GM18868 (cell line): ENCODE measurements around the gene EIF2B4.
A peak's percentile ranks its signal among the peaks of the same experiment; 100 is the strongest.
"Not testable (repeated sequence)": the region's sequence is repeated elsewhere in the genome, so short reads cannot be mapped to it uniquely, and the experiment has no call there.

Experiments
- ATAC-seq: cut with Tn5 transposase; IDR thresholded peaks from one replicate; pipeline ENCODE4 v1.9.1; 2021; ENCODE audit warnings: mild to moderate bottlenecking, moderate library complexity; ENCODE audit not compliant: unreplicated experiment

The EIF2B4 gene

GRCh38 chr2:27378096-27378808, 8.1 kb upstream of the EIF2B4 start:
- no peak for ATAC-seq

GRCh38 chr2:27377618-27378095, 7.5 kb upstream of the EIF2B4 start:
- ATAC-seq, result no peak

GRCh38 chr2:27376866-27377617, 6.9 kb upstream of the EIF2B4 start:
- ATAC-seq, result no peak

GRCh38 chr2:27376151-27376865, 6.2 kb upstream of the EIF2B4 start:
- no peak for ATAC-seq

GRCh38 chr2:27375513-27376099, 5.5 kb upstream of the EIF2B4 start:
- no peak for ATAC-seq

GRCh38 chr2:27373567-27373966, 3.4 kb upstream of the EIF2B4 start:
- no peak for ATAC-seq

GRCh38 chr2:27372937-27373336, 2.8 kb upstream of the EIF2B4 start:
- no peak for ATAC-seq

GRCh38 chr2:27370816-27371620, 880 bp upstream of the EIF2B4 start:
- peak; percentile 21 for ATAC-seq

GRCh38 chr2:27369471-27370025, 590 bp downstream of the EIF2B4 start:
- peak; percentile 5 for ATAC-seq

- no peak for ATAC-seq
Observed at GRCh38 chr2:27363933-27364332, 6.2 kb downstream of the EIF2B4 start.

- no peak for ATAC-seq
Observed at GRCh38 chr2:27362678-27363420, 7.3 kb downstream of the EIF2B4 start.

- ATAC-seq, result peak; percentile 89
Observed at GRCh38 chr2:27356382-27357181, 13.6 kb downstream of the EIF2B4 start, which contains the start of gene GTF3C2. GTF3C2 (minus strand) TSS chr2:27356764; CDS start chr2:27343554, 13,210 bp downstream.

GRCh38 chr2:27356056-27356381, 14.1 kb downstream of the EIF2B4 start:
- ATAC-seq, result peak; percentile 31

GRCh38 chr2:27354597-27354927, 15.6 kb downstream of the EIF2B4 start:
- no peak for ATAC-seq

GRCh38 chr2:27353762-27354596, 16.2 kb downstream of the EIF2B4 start:
- no peak for ATAC-seq

GRCh38 chr2:27353386-27353761, 16.8 kb downstream of the EIF2B4 start:
- not testable (repeated sequence) for ATAC-seq

GRCh38 chr2:27351802-27352598, 18.1 kb downstream of the EIF2B4 start:
- no peak for ATAC-seq
